Activated T-cell treated with anti-CD3 and anti-CD28 coated beads, Interleukin-2, amount 50 U/mL, for 1 hour (primary cell): ENCODE measurements around the gene ARHGEF25.
"Not testable (repeated sequence)": the region's sequence is repeated elsewhere in the genome, so short reads cannot be mapped to it uniquely, and the experiment has no call there.

Experiments
- DNase-seq: peaks from one replicate; pipeline ENCODE4 v3.0.0-alpha.2; 2020

The ARHGEF25 gene

GRCh38 chr12:57611108-57611826 lies at the start of gene ARHGEF25:
TSS of gene ARHGEF25 (plus strand) at chr12:57611435. CDS start at chr12:57611895, 460 bp downstream.
- DNase-seq, result peak; percentile 52

GRCh38 chr12:57563358-57563757 lies 47.9 kb upstream of the ARHGEF25 start:
- no peak for DNase-seq

GRCh38 chr12:57564178-57564740 lies 47.0 kb upstream of the ARHGEF25 start:
- no peak for DNase-seq

GRCh38 chr12:57568838-57569237 lies 42.4 kb upstream of the ARHGEF25 start:
- no peak for DNase-seq

- DNase-seq, result no peak
Observed at GRCh38 chr12:57569858-57570257, 41.4 kb upstream of the ARHGEF25 start.

- DNase-seq, result not testable (repeated sequence)
Observed at GRCh38 chr12:57570438-57570837, 40.8 kb upstream of the ARHGEF25 start.

GRCh38 chr12:57571926-57572762 lies 39.1 kb upstream of the ARHGEF25 start:
- no peak for DNase-seq

GRCh38 chr12:57574795-57575194 lies 36.4 kb upstream of the ARHGEF25 start:
- no peak for DNase-seq

GRCh38 chr12:57575771-57576612 lies 35.2 kb upstream of the ARHGEF25 start:
- no peak for DNase-seq

GRCh38 chr12:57576613-57577160 lies 34.5 kb upstream of the ARHGEF25 start:
- DNase-seq, result no peak

GRCh38 chr12:57577981-57578758 lies 33.1 kb upstream of the ARHGEF25 start:
- no peak for DNase-seq

GRCh38 chr12:57579011-57579410 lies 32.2 kb upstream of the ARHGEF25 start:
- DNase-seq, result no peak

GRCh38 chr12:57579677-57580465 lies 31.4 kb upstream of the ARHGEF25 start:
- DNase-seq, result no peak

GRCh38 chr12:57580466-57580795 lies 30.8 kb upstream of the ARHGEF25 start:
- no peak for DNase-seq

- DNase-seq, result no peak
Observed at GRCh38 chr12:57581802-57582201, 29.4 kb upstream of the ARHGEF25 start.

GRCh38 chr12:57582440-57582839 lies 28.8 kb upstream of the ARHGEF25 start:
- no peak for DNase-seq

GRCh38 chr12:57583008-57583831 lies 28.0 kb upstream of the ARHGEF25 start:
- peak; percentile 52 for DNase-seq

GRCh38 chr12:57584050-57584449 lies 27.2 kb upstream of the ARHGEF25 start:
- no peak for DNase-seq

- DNase-seq, result no peak
Observed at GRCh38 chr12:57584690-57585089, 26.5 kb upstream of the ARHGEF25 start.

GRCh38 chr12:57585156-57585555 lies 26.1 kb upstream of the ARHGEF25 start:
- DNase-seq, result no peak
